CD8-positive, alpha-beta memory T cell (primary cell): ENCODE results near the gene ZWILCH. TPM values are rescaled to one million over a fixed set of nuclear protein-coding genes. Genes with fewer than 3 reads are reported as not detected.

Experiments
- CTCF ChIA-PET: fragments of 350-600 bp; sonication (Branson Sonifier 250); formaldehyde crosslinking; loops from one replicate; lab custom pipeline; 2021; ENCODE audit warnings: antibody characterized with exemption; lab: Charles Lee
- POLR2A ChIA-PET: fragments of 350-600 bp; sonication (Branson Sonifier 250); formaldehyde crosslinking; loops from one replicate; lab custom pipeline; 2021; ENCODE audit warnings: antibody characterized with exemption; lab: Charles Lee
- DNase-seq, 5 donors: peaks; one replicate each; pipeline versions ENCODE4 v3.0.0 to v3.0.0-alpha.2; 2020 to 2022; ENCODE audit warnings: mixed read lengths in 1 of 5
- H3K27ac ChIP-seq: one replicate; pipeline ENCODE4 v1.7.0; 2013; ENCODE audit warnings: low read depth, mild to moderate bottlenecking, low read length, moderate library complexity
- H3K27me3 ChIP-seq: 2 replicates; pipeline ENCODE4 v1.7.0; 2013; ENCODE audit warnings: low read length, mild to moderate bottlenecking; ENCODE audit not compliant: insufficient read depth, poor library complexity, severe bottlenecking
- H3K36me3 ChIP-seq: 2 replicates; pipeline ENCODE4 v1.7.0; 2013; ENCODE audit warnings: mild to moderate bottlenecking, low read length, moderate library complexity; ENCODE audit not compliant: insufficient read depth
- H3K4me1 ChIP-seq: 2 replicates; pipeline ENCODE4 v1.7.0; 2013; ENCODE audit warnings: mild to moderate bottlenecking, low read length, moderate library complexity; ENCODE audit not compliant: insufficient read depth
- H3K4me3 ChIP-seq: 2 replicates; pipeline ENCODE4 v1.7.0; 2013; ENCODE audit warnings: mild to moderate bottlenecking, low read length
- H3K9me3 ChIP-seq: 2 replicates; pipeline ENCODE4 v1.7.0; 2013; ENCODE audit warnings: mild to moderate bottlenecking, low read length
- H3K27ac Mint-ChIP-seq, 8 donors: one replicate each; pipeline ENCODE4 v1.8.0; 2020 to 2021; ENCODE audit warnings: mixed read lengths in 8 of 8, mild to moderate bottlenecking in 6 of 8, inconsistent platforms in 3 of 8, moderate library complexity in 3 of 8
- H3K27me3 Mint-ChIP-seq, 2 donors: one replicate each; pipeline ENCODE4 v1.8.0; 2020 to 2021; ENCODE audit warnings: mixed read lengths in 2 of 2, mild to moderate bottlenecking in 1 of 2, moderate library complexity in 1 of 2
- H3K36me3 Mint-ChIP-seq, 3 donors: one replicate each; pipeline ENCODE4 v1.8.0; 2020 to 2021; ENCODE audit warnings: mixed read lengths in 3 of 3, inconsistent platforms in 1 of 3, mild to moderate bottlenecking in 1 of 3
- H3K4me1 Mint-ChIP-seq, 3 donors: one replicate each; pipeline ENCODE4 v1.8.0; 2020 to 2021; ENCODE audit warnings: mixed read lengths in 3 of 3, inconsistent platforms in 1 of 3, mild to moderate bottlenecking in 1 of 3
- H3K4me3 Mint-ChIP-seq, 7 donors: one replicate each; pipeline ENCODE4 v1.8.0; 2020 to 2021; ENCODE audit warnings: mixed read lengths in 7 of 7, mild to moderate bottlenecking in 6 of 7, moderate library complexity in 4 of 7, inconsistent platforms in 2 of 7
- H3K9me3 Mint-ChIP-seq, 5 donors: one replicate each; pipeline ENCODE4 v1.8.0; 2020 to 2022; ENCODE audit warnings: mixed read lengths in 5 of 5, mild to moderate bottlenecking in 3 of 5, moderate library complexity in 2 of 5, inconsistent platforms in 1 of 5
- polyA plus RNA-seq: library from polyadenylated mRNA; unstranded; fragments of 300-500 nt; fragmentation: Illumina TruSeq; gene quantifications from one replicate; pipeline ENCODE4 v1.2.3, GENCODE V29; 2021
- total RNA-seq, 2 experiments: library from RNA; stranded (reverse); gene quantifications; one replicate each; pipeline ENCODE4 v1.2.3, GENCODE V29; 2021

ZWILCH gene
- total and polyA plus RNA-seq, 3 experiments from 2014 or later = 10.8 to 43.8 (median 35.8) TPM

DNA sequence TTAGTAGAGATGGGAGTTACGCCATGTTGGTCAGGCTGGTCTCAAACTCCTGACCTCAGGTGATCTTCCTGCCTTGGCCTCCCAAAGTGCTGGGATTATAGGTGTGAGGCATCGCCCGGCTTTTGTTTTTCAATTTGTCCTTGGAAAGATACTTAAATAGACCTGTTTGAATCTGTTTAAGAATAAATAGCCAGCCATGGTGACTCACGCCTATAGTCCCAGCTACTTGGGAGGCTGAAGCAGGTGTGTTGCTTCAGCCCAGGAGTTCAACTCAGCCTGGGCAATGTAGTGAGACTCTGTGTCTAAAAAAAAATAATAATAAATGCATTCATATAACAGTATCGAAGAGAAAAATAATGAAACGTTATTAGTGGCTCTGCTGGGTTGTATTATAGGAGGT is 24.9 kb upstream of the ZWILCH start:
- H3K4me3 Mint-ChIP-seq = no peak overlapping the region
- ChIA-PET POLR2A (no interaction called here), CTCF (no interaction called here)
- Histone ChIP-seq H3K4me3 (no peak overlapping the region), H3K36me3 (peaks cover 8% of the 10 kb centered on the region), H3K27me3 (no peaks in the 10 kb centered on the region), H3K4me1 (no peaks in the 10 kb centered on the region), H3K9me3 (no peaks in the 10 kb centered on the region), H3K27ac (no peak overlapping the region)
- peak overlapping the region in 3 of 8 donors; percentile 19 to 63 (median 30) for H3K27ac Mint-ChIP-seq
- H3K4me1 Mint-ChIP-seq = peaks cover 12 to 19% (median 15%) of the 10 kb centered on the region in 3 donors
- H3K9me3 Mint-ChIP-seq = no peaks in the 10 kb centered on the region
- H3K27me3 Mint-ChIP-seq = peaks cover 0 to 2% of the 10 kb centered on the region in 2 donors
- peaks cover 3 to 49% (median 21%) of the 10 kb centered on the region in 3 donors for H3K36me3 Mint-ChIP-seq
- no peak for DNase-seq

DNA sequence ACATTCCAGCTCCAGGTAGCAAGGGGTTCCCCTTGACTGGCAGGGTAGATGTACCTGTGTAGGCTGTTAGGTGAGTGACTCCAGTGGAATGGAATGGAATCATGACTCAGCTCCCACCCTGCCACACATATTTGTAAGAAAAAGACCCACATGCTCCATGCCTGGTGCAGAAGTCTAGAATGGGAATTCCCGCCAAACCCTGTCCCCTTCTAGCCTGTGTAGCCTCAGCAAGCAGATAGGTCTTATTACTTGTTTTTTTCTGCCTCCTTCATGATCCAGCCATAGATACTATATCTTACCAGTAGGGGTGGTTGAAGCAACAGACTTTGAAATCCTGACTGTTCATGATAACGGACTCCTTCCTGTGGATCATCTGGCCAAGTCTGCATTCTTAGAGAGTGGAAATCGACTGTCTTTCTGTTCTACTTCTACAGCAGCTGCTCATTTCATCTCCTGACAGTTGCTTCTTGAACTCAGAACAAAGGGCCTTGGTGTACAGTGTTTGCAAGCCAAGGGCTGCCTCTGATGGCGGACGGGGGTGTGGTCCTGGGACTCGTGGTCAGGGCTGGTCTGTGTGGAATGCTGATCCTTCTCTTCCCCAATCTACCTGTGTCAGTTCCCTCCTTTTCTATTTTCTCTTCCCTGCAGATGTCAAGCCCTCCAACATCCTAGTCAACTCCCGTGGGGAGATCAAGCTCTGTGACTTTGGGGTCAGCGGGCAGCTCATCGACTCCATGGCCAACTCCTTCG is 23.8 kb upstream of the ZWILCH start:
- CTCF ChIA-PET = interaction anchor here (1.3 kb wide), 1 partner anchor 17 kb away, joined by 5 read pairs; the partner anchor contains the start of gene SNAPC5
- Mint-ChIP-seq H3K36me3 (peaks cover 3 to 55% (median 21%) of the 10 kb centered on the region in 3 donors), H3K27ac (peak overlapping the region in 7 of 8 donors; percentile 6 to 79 (median 47))

DNA sequence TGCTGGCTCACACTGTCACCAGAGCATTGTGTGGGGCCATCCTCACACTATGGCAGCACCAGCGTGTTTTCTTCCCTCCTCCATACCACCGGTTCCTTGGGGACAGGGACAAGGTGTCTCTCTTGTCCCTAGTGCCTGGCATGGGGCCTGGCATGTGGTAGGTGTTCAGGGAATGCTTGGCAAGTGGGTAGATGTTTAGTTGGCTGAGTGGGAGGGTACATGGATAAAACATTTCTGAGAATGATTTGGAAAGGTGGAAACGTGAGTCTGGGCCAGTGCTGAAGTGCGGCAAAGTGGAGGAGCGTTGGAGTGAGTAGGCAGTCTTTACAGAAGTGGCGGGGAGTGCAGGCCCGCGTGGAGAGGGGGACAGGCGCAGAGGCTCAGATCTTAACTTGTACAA is 22.6 kb upstream of the ZWILCH start:
- H3K27me3 Mint-ChIP-seq = peaks cover 0 to 2% of the 10 kb centered on the region in 2 donors
- Histone ChIP-seq H3K36me3 (peaks cover 13% of the 10 kb centered on the region), H3K4me3 (no peak overlapping the region), H3K4me1 (no peaks in the 10 kb centered on the region), H3K27me3 (no peaks in the 10 kb centered on the region), H3K27ac (no peak overlapping the region), H3K9me3 (no peaks in the 10 kb centered on the region)
- peaks cover 2 to 13% (median 9%) of the 10 kb centered on the region in 3 donors for H3K4me1 Mint-ChIP-seq
- H3K4me3 Mint-ChIP-seq = no peak overlapping the region
- no peak for DNase-seq
- ChIA-PET CTCF (no interaction called here), POLR2A (no interaction called here)
- peak overlapping the region in 6 of 8 donors; percentile 29 to 88 (median 65) for H3K27ac Mint-ChIP-seq
- H3K36me3 Mint-ChIP-seq = peaks cover 3 to 68% (median 21%) of the 10 kb centered on the region in 3 donors
- no peaks in the 10 kb centered on the region for H3K9me3 Mint-ChIP-seq

More for the DNA sequence above, 23.8 kb upstream of the ZWILCH start:
- POLR2A ChIA-PET = interaction anchor here (1.0 kb wide), 1 partner anchor 17 kb away, joined by 3 read pairs; no protein-coding TSS in a partner anchor
- Histone ChIP-seq H3K4me3 (no peak overlapping the region), H3K4me1 (no peaks in the 10 kb centered on the region), H3K27ac (no peak overlapping the region), H3K27me3 (no peaks in the 10 kb centered on the region), H3K36me3 (peaks cover 8% of the 10 kb centered on the region), H3K9me3 (no peaks in the 10 kb centered on the region)
- no peaks in the 10 kb centered on the region for H3K9me3 Mint-ChIP-seq
- no peak for DNase-seq
- peak overlapping the region in 1 of 7 donors; percentile 19 for H3K4me3 Mint-ChIP-seq
- peaks cover 0 to 2% of the 10 kb centered on the region in 2 donors for H3K27me3 Mint-ChIP-seq
- peaks cover 6 to 13% (median 11%) of the 10 kb centered on the region in 3 donors for H3K4me1 Mint-ChIP-seq

DNA sequence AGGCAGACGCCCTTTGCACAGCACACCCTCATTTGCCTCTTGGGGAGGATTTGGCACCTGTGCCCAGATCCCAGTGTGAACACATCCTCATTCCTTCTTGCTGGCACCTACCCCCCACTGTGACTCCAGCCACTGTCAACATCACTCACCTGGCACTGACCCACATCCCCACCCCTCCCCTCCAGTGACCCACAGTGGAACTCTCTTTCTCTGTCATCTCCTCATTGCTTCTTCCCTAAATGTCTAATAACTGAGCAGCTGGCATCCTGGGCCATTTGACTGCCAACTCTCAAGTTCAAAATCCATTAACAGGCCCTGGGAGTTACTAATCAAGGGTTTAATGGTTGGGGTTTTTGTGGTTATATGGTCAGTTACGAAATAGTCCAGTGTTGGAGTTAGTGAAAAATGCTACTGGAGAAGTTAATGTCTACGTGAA is 22.0 kb upstream of the ZWILCH start:
- H3K36me3 ChIP-seq = peaks cover 19% of the 10 kb centered on the region

DNA sequence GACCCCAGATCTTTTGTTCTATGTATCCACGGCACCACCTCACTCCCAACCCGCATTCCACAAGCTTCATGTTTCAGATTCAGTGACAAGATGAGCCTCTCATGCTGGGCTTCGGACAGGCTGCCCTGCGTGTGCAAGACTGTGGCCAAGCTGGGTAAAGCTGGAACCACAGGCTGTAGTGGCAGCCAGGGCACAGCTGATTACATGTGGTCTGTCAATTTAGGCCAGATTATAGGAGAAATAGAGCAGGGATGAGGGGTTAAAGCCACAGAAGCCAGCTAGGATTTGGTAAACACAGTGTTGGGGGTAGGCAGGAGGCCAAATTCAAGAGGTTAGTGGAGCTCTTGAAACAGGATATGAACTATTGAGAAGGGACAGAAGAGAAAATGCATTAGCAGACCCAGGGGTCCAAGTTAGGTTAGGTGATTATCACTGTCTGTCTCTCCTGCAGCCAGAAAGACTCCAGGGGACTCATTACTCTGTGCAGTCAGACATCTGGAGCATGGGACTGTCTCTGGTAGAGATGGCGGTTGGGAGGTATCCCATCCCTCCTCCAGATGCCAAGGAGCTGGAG is 20.5 kb upstream of the ZWILCH start:
- H3K9me3 Mint-ChIP-seq = no peaks in the 10 kb centered on the region
- H3K4me1 Mint-ChIP-seq = peaks cover 2 to 13% (median 7%) of the 10 kb centered on the region in 3 donors
- no peak for DNase-seq
- H3K4me1 ChIP-seq = no peaks in the 10 kb centered on the region
- ChIA-PET CTCF (interaction anchor here (1.1 to 2.0 kb wide), 3 partner anchors 13 to 616 kb away, joined by 3 to 7 read pairs (median 6); partner anchors contain the start of genes RAB11A and SNAPC5), POLR2A (no interaction called here)
- peaks cover 3 to 84% (median 24%) of the 10 kb centered on the region in 3 donors for H3K36me3 Mint-ChIP-seq
- no peak overlapping the region for H3K4me3 ChIP-seq
- no peak overlapping the region for H3K4me3 Mint-ChIP-seq
- H3K27ac Mint-ChIP-seq = peak overlapping the region in 5 of 8 donors; percentile 53 to 93 (median 61)
- no peak overlapping the region for H3K27ac ChIP-seq
- peaks cover 0 to 2% of the 10 kb centered on the region in 2 donors for H3K27me3 Mint-ChIP-seq
- no peaks in the 10 kb centered on the region for H3K9me3 ChIP-seq
- H3K36me3 ChIP-seq = peaks cover 28% of the 10 kb centered on the region
- no peaks in the 10 kb centered on the region for H3K27me3 ChIP-seq

More for the DNA sequence above, 22.0 kb upstream of the ZWILCH start:
- Mint-ChIP-seq H3K9me3 (no peaks in the 10 kb centered on the region), H3K4me3 (no peak overlapping the region), H3K27ac (peak overlapping the region in 2 of 8 donors; percentile 14 to 72), H3K36me3 (peaks cover 3 to 74% (median 21%) of the 10 kb centered on the region in 3 donors), H3K4me1 (peaks cover 2 to 13% (median 9%) of the 10 kb centered on the region in 3 donors), H3K27me3 (peaks cover 0 to 2% of the 10 kb centered on the region in 2 donors)
- POLR2A ChIA-PET = no interaction called here
- no peaks in the 10 kb centered on the region for H3K4me1 ChIP-seq
- H3K9me3 ChIP-seq = no peaks in the 10 kb centered on the region
- H3K27ac ChIP-seq = no peak overlapping the region
- no peak overlapping the region for H3K4me3 ChIP-seq
- CTCF ChIA-PET = no interaction called here
- DNase-seq = no peak
- H3K27me3 ChIP-seq = no peaks in the 10 kb centered on the region

DNA sequence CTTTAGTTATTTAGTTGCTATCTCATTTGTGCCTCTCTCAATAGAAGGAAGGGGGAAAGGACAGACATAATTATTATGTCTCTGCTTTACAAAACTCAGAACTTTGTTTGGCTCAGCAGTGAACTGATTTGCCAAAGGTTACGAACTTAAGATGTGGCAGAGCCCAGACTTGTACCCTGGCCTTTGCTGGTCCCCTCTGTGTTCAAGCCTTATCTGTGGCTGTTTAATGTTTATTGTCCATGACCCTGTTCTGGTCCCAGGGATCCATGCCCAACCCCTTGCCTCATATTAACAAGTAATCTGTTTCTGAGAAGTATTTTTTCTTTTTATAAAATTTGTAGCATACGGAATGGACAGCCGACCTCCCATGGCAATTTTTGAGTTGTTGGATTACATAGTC is 18.2 kb upstream of the ZWILCH start:
- Histone ChIP-seq H3K27ac (no peak overlapping the region), H3K36me3 (peaks cover 29% of the 10 kb centered on the region), H3K9me3 (no peaks in the 10 kb centered on the region), H3K4me1 (no peaks in the 10 kb centered on the region), H3K27me3 (no peaks in the 10 kb centered on the region), H3K4me3 (no peak overlapping the region)
- Mint-ChIP-seq H3K27me3 (peaks cover 0 to 2% of the 10 kb centered on the region in 2 donors), H3K4me1 (peaks cover 2 to 19% (median 7%) of the 10 kb centered on the region in 3 donors), H3K9me3 (no peaks in the 10 kb centered on the region), H3K4me3 (no peak overlapping the region), H3K36me3 (peaks cover 3 to 91% (median 21%) of the 10 kb centered on the region in 3 donors), H3K27ac (peak overlapping the region in 2 of 8 donors; percentile 7 to 29)
- ChIA-PET POLR2A (no interaction called here), CTCF (interaction anchor here (0.9 kb wide), 1 partner anchor 10 kb away, joined by 3 read pairs; the partner anchor contains the start of gene SNAPC5)
- no peak for DNase-seq

DNA sequence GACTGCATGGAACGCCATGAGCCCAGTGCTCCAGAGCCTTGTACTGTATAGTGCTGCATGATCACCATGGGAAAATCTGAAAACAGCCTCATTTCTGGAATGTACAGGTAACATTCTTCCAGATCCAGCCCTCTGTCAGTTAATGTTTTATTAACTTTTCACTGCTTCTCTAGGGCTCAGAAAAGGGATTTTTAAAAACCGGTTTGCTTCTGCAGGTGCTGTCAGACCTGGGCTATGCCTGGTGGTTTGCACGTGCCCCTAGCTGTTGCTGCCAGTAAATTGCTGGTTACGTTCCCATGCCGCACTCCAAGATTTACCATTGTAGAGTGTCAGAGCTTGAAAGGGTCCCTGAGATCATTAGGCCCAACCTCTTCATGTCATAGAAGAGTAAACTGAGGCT is 16.6 kb upstream of the ZWILCH start:
- H3K4me1 ChIP-seq = no peaks in the 10 kb centered on the region
- Mint-ChIP-seq H3K9me3 (no peaks in the 10 kb centered on the region), H3K4me3 (no peak overlapping the region), H3K36me3 (peaks cover 3 to 91% (median 14%) of the 10 kb centered on the region in 3 donors), H3K27ac (peak overlapping the region in 2 of 8 donors; percentile 12 to 37), H3K4me1 (peaks cover 2 to 16% (median 4%) of the 10 kb centered on the region in 3 donors), H3K27me3 (no peaks in the 10 kb centered on the region)
- no peaks in the 10 kb centered on the region for H3K27me3 ChIP-seq
- H3K9me3 ChIP-seq = no peaks in the 10 kb centered on the region
- ChIA-PET CTCF (interaction anchor here (2.7 kb wide), 1 partner anchor 9 kb away, joined by 14 read pairs; the partner anchor contains the start of gene SNAPC5), POLR2A (no interaction called here)
- DNase-seq = no peak
- H3K27ac ChIP-seq = no peak overlapping the region
- peaks cover 34% of the 10 kb centered on the region for H3K36me3 ChIP-seq
- no peak overlapping the region for H3K4me3 ChIP-seq
